K562 (cell line): ENCODE data around the gene SNX25. TPM values are rescaled to one million over a fixed set of nuclear protein-coding genes. Genes with fewer than 3 reads are reported as not detected.

Experiments
- BCOR ChIP-seq: fragments of 450-650 bp; IDR thresholded peaks from 2 replicates; pipeline ENCODE4 v1.6.1; 2016
- CBFA2T3 ChIP-seq: fragments of 450-650 bp; IDR thresholded peaks from 2 replicates; pipeline ENCODE4 v1.6.1; 2017
- ETV1 ChIP-seq: fragments of 450-650 bp; conservative IDR thresholded peaks from 2 replicates; pipeline ENCODE4 v1.6.1; 2016; ENCODE audit warnings: missing genetic modification characterization, control low read depth, low read depth, missing compliant biosample characterization
- FOXM1 ChIP-seq, 2 experiments: fragments of 450-650 bp in 1 of 2; sonication (generic) in 1 of 2; formaldehyde crosslinking in 1 of 2; IDR thresholded peaks; 2 replicates each; pipeline versions ENCODE4 v1.6.1 to v1.9.0; 2017 to 2022; ENCODE audit warnings: low read depth in 2 of 2, mild to moderate bottlenecking in 2 of 2, missing genetic modification reagents in 1 of 2, moderate library complexity in 1 of 2
- HDAC3 ChIP-seq: fragments of 450-650 bp; IDR thresholded peaks from 2 replicates; pipeline ENCODE4 v1.6.1; 2018; ENCODE audit warnings: borderline replicate concordance, mild to moderate bottlenecking, moderate library complexity; ENCODE audit not compliant: partially characterized antibody
- KDM2B ChIP-seq: fragments of 250-450 bp; sonication (Bioruptor Pico); IDR thresholded peaks from 2 replicates; pipeline ENCODE4 v1.8.0; 2021; ENCODE audit warnings: mild to moderate bottlenecking, moderate library complexity
- MAFK ChIP-seq: IDR thresholded peaks from 2 replicates; pipeline ENCODE4 v1.6.1; 2011; ENCODE audit warnings: low read length, improper control_type of control experiment
- MCM2 ChIP-seq: fragments of 450-650 bp; IDR thresholded peaks from 2 replicates; pipeline ENCODE4 v1.6.1; 2017; ENCODE audit warnings: low read depth, mild to moderate bottlenecking
- MXI1 ChIP-seq: IDR thresholded peaks from 2 replicates; pipeline ENCODE4 v1.6.1; 2011; ENCODE audit warnings: low read depth, mild to moderate bottlenecking, improper control_type of control experiment, low read length
- MYBL2 ChIP-seq, 2 experiments: fragments of 450-650 bp in 1 of 2; sonication (generic) in 1 of 2; formaldehyde crosslinking in 1 of 2; IDR thresholded peaks; 2 replicates each; pipeline versions ENCODE4 v1.6.1 to v1.8.1; 2017 to 2022; ENCODE audit warnings: borderline replicate concordance in 1 of 2, inconsistent platforms in 1 of 2, low read depth in 1 of 2, mild to moderate bottlenecking in 1 of 2, missing genetic modification reagents in 1 of 2, moderate library complexity in 1 of 2
- NFE2 ChIP-seq: IDR thresholded peaks from 2 replicates; pipeline ENCODE4 v1.6.1; 2014; ENCODE audit warnings: antibody characterized with exemption, low read depth
- OTX1 ChIP-seq: fragments of 450-650 bp; formaldehyde crosslinking; IDR thresholded peaks from 2 replicates; pipeline ENCODE4 v1.4.0; 2022; ENCODE audit warnings: mild to moderate bottlenecking
- RCOR1 ChIP-seq, 2 experiments: IDR thresholded peaks; 2 replicates each; pipeline ENCODE4 v1.6.1; 2012; ENCODE audit warnings: low read depth in 2 of 2, low read length in 2 of 2, borderline replicate concordance in 1 of 2, improper control_type of control experiment in 1 of 2
- SAP30 ChIP-seq: fragments of 200-600 bp; sonication (generic); IDR thresholded peaks from 2 replicates; pipeline ENCODE4 v1.6.1; 2012; ENCODE audit warnings: borderline replicate concordance, low read depth, mild to moderate bottlenecking, moderate library complexity, low read length, control low read depth, inconsistent platforms; ENCODE audit not compliant: insufficient read depth, poor library complexity, severe bottlenecking
- SPI1 ChIP-seq: IDR thresholded peaks from 2 replicates; pipeline ENCODE4 v1.6.1; 2011; ENCODE audit warnings: low read depth, low read length, control low read depth, borderline replicate concordance
- SRF ChIP-seq, 2 experiments: fragments of 250-450, 450-650 bp in 1 of 2; sonication (Bioruptor Pico) in 1 of 2; sonication (generic) in 1 of 2; formaldehyde crosslinking; IDR thresholded peaks; 2 replicates each; pipeline versions ENCODE4 v1.5.0 to v1.5.1; 2020 to 2022; ENCODE audit warnings: mild to moderate bottlenecking in 1 of 2, missing genetic modification reagents in 1 of 2
- TARDBP ChIP-seq: fragments of 450-650 bp; IDR thresholded peaks from 2 replicates; pipeline ENCODE4 v1.6.1; 2016
- TCF3 ChIP-seq: sonication (generic); formaldehyde crosslinking; IDR thresholded peaks from 2 replicates; pipeline ENCODE4 v1.4.0; 2020; ENCODE audit warnings: mild to moderate bottlenecking, missing genetic modification reagents
- TCFL5 ChIP-seq: fragments of 250-450 bp; sonication (Bioruptor Pico); conservative IDR thresholded peaks from 2 replicates; pipeline ENCODE4 v1.6.1; 2021; ENCODE audit warnings: mild to moderate bottlenecking, moderate library complexity, matching md5 sums
- TEAD2 ChIP-seq: fragments of 450-650 bp; IDR thresholded peaks from 2 replicates; pipeline ENCODE4 v1.6.1; 2016; ENCODE audit warnings: missing genetic modification characterization, control low read depth, missing compliant biosample characterization
- ZNF197 ChIP-seq: fragments of 200-800 bp; sonication (Bioruptor generic); IDR thresholded peaks from 2 replicates; pipeline ENCODE4 v1.6.1; 2016; ENCODE audit warnings: low read depth, missing genetic modification characterization, missing compliant biosample characterization
- ZNF224 ChIP-seq: sonication (generic); formaldehyde crosslinking; IDR thresholded peaks from 2 replicates; pipeline ENCODE4 v1.8.0; 2022; ENCODE audit warnings: mild to moderate bottlenecking, missing genetic modification reagents
- ZNF41 ChIP-seq: fragments of 250-450 bp; sonication (Bioruptor Pico); conservative IDR thresholded peaks from 2 replicates; pipeline ENCODE4 v1.4.0; 2020; ENCODE audit warnings: mild to moderate bottlenecking
- ZNF644 ChIP-seq: fragments of 200-800 bp; sonication (Bioruptor generic); IDR thresholded peaks from 2 replicates; pipeline ENCODE4 v1.6.1; 2016; ENCODE audit warnings: low read depth, missing genetic modification characterization, missing compliant biosample characterization
- polyA plus RNA-seq, 8 experiments: library from polyadenylated mRNA; depleted of rRNA in 4 of 8; stranded (reverse) in 5 of 8; unstranded in 3 of 8; fragments of >200 nt; fragmentation: Nextera tagmentation in 2 of 8; fragmentation: Illumina TruSeq in 1 of 8; extraction: Ambion mirVana in 2 of 8; extraction: Trizol in 1 of 8; gene quantifications; 2 replicates each; pipeline versions ENCODE4 v1.2.1 to v1.2.3, GENCODE V29; 2011 to 2014; ENCODE audit warnings: inconsistent platforms in 1 of 8, missing spikeins in 1 of 8
- total RNA-seq, 7 experiments: library from RNA; depleted of rRNA in 6 of 7; stranded (reverse); fragments of >200 nt in 6 of 7; fragmentation: Illumina TruSeq in 2 of 7; extraction: Trizol in 2 of 7; gene quantifications; 2 replicates each; pipeline versions ENCODE4 v1.2.1 to v1.2.3, GENCODE V29; 2011 to 2021; ENCODE audit warnings: low replicate concordance in 1 of 7
- TF ChIP-seq, protein P1 (sequence below): fragments of 250-450 bp; sonication (Bioruptor Pico); IDR thresholded peaks from 2 replicates; pipeline ENCODE4 v1.5.0; 2021
- TF ChIP-seq, protein P2 (sequence below): fragments of 200-800 bp; sonication (Bioruptor generic); IDR thresholded peaks from 2 replicates; pipeline ENCODE4 v1.6.1; 2017; ENCODE audit warnings: missing genetic modification characterization, missing compliant biosample characterization
- TF ChIP-seq, protein P3 (sequence below): sonication (generic); formaldehyde crosslinking; IDR thresholded peaks from 2 replicates; pipeline ENCODE4 v1.9.0; 2022; ENCODE audit warnings: mild to moderate bottlenecking, missing genetic modification reagents
- TF ChIP-seq, protein P4 (sequence below): fragments of 250-450 bp; sonication (Bioruptor Pico); IDR thresholded peaks from 2 replicates; pipeline ENCODE4 v1.6.1; 2021; ENCODE audit warnings: mild to moderate bottlenecking

Gene SNX25
- total and polyA plus RNA-seq, 9 of the 15 experiments (the other 6 are each of a cell fraction or from before 2014, with no cell fraction given), result 2.5 to 23.4 (median 13.3) TPM

DNA sequence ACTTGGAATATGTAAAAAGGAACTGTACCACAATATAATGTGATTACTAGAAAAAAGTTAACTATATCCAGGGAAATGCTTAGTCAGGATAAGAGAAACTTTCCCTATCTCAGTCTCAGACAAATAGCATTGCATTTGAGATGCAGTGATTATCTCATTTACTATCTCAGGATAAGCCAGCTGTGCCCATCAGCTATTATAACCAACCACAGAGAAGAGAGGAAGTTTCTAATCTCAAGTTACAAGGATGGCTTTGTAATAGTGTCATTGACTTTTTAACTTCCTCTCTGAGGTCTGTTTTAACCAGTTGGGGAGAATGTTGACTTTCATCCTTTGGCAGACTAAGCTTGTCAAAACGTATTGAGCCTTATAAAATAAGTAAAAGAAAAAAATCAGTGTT lies 56.5 kb downstream of the SNX25 start (continued):
- no peak for TF ChIP-seq MYBL2 (IDR thresholded peaks at IDR 0.05; ENCODE audit: low read depth)
- TF ChIP-seq MYBL2 (CRISPR knock-in tag; IDR thresholded peaks at IDR 0.05; ENCODE audit: borderline replicate concordance), result no peak
- no peak for TF ChIP-seq OTX1 (CRISPR knock-in tag)
- TF ChIP-seq HDAC3, result no peak
- no peak for TF ChIP-seq ZNF644 (tag)
- TF ChIP-seq, protein P1, sequence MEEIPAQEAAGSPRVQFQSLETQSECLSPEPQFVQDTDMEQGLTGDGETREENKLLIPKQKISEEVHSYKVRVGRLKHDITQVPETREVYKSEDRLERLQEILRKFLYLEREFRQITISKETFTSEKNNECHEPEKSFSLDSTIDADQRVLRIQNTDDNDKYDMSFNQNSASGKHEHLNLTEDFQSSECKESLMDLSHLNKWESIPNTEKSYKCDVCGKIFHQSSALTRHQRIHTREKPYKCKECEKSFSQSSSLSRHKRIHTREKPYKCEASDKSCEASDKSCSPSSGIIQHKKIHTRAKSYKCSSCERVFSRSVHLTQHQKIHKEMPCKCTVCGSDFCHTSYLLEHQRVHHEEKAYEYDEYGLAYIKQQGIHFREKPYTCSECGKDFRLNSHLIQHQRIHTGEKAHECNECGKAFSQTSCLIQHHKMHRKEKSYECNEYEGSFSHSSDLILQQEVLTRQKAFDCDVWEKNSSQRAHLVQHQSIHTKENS (CRISPR knock-in tag), result no peak
- TF ChIP-seq TCFL5 (CRISPR knock-in tag), result no peak
- no peak for TF ChIP-seq SRF (CRISPR knock-in tag; IDR thresholded peaks at IDR 0.05)
- no peak for TF ChIP-seq MAFK
- TF ChIP-seq, protein P2, sequence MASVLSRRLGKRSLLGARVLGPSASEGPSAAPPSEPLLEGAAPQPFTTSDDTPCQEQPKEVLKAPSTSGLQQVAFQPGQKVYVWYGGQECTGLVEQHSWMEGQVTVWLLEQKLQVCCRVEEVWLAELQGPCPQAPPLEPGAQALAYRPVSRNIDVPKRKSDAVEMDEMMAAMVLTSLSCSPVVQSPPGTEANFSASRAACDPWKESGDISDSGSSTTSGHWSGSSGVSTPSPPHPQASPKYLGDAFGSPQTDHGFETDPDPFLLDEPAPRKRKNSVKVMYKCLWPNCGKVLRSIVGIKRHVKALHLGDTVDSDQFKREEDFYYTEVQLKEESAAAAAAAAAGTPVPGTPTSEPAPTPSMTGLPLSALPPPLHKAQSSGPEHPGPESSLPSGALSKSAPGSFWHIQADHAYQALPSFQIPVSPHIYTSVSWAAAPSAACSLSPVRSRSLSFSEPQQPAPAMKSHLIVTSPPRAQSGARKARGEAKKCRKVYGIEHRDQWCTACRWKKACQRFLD, result no peak
- TF ChIP-seq, protein P3, sequence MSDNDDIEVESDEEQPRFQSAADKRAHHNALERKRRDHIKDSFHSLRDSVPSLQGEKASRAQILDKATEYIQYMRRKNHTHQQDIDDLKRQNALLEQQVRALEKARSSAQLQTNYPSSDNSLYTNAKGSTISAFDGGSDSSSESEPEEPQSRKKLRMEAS (CRISPR knock-in tag), result no peak
- no peak for TF ChIP-seq MXI1
- TF ChIP-seq FOXM1 (IDR thresholded peaks at IDR 0.05; ENCODE audit: low read depth), result no peak
- no peak for TF ChIP-seq FOXM1 (CRISPR knock-in tag; IDR thresholded peaks at IDR 0.05; ENCODE audit: low read depth)
- TF ChIP-seq RCOR1 (IDR thresholded peaks at IDR 0.05; ENCODE audit: borderline replicate concordance in 1 of 2, low read depth in 2 of 2, low read length in 2 of 2), result peak in 1 of 2 experiments; percentile 48; a peak in 1 of 4 replicates
- TF ChIP-seq TCF3 (CRISPR knock-in tag), result peak; percentile 20; the same call in 1 of the 2 replicates
- TF ChIP-seq NFE2, result peak; percentile 28
- TF ChIP-seq SAP30, result no peak
- TF ChIP-seq, protein P4, sequence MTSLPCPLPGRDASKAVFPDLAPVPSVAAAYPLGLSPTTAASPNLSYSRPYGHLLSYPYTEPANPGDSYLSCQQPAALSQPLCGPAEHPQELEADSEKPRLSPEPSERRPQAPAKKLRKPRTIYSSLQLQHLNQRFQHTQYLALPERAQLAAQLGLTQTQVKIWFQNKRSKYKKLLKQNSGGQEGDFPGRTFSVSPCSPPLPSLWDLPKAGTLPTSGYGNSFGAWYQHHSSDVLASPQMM (CRISPR knock-in tag), result no peak
- TF ChIP-seq ZNF41 (CRISPR knock-in tag), result no peak
- TF ChIP-seq KDM2B (CRISPR knock-in tag), result no peak
- TF ChIP-seq ZNF224 (CRISPR knock-in tag), result no peak
- TF ChIP-seq ETV1 (tag), result no peak
- peak; percentile 84; the same call in 1 of the 2 replicates for TF ChIP-seq SPI1
- no peak for TF ChIP-seq TARDBP
- no peak for TF ChIP-seq BCOR
- TF ChIP-seq TEAD2 (tag), result no peak
- no peak for TF ChIP-seq MCM2
- no peak for TF ChIP-seq ZNF197 (CRISPR knock-in tag)
- 0 out of 2 replicates have a peak, but pooled peaks have one; percentile 10 for TF ChIP-seq CBFA2T3
